Measurements from ENCODE around the gene RPL39L. TPM values are rescaled to one million over a fixed set of nuclear protein-coding genes. Genes with fewer than 3 reads are reported as not detected.
A peak's percentile ranks its signal among the peaks of the same experiment; 100 is the strongest.

RPL39L gene
- total and polyA plus RNA-seq, 2 of the 13 experiments (the other 11 are each of a cell fraction or from before 2014, with no cell fraction given) = not detected

DNA sequence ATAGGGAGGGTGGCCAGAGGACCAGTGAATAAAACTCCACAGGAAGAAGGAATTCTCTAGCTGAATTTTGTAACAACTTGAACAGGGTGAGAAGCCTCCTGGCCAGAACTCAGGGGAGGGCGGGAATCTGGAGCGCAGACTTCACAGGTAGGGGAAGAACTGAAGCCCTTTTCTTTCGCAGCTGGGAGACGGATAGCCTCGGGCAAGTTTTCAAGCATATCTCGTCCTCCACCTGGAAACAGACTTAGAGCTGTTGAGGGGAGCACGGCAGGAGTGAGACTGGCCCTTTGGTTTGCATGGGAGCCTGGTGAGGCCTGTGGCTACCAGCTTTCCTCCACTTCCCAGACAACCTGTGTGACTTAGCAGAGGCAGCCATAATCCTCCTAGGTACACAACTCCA is 10.9 kb upstream of the RPL39L start:
- Histone ChIP-seq H3K79me2 (ENCODE audit: insufficient read depth, low read length) (no peaks in the 10 kb centered on the region), H4K20me1 (ENCODE audit: insufficient read depth, low read length) (no peaks in the 10 kb centered on the region), H3K36me3 (replicated peaks in 1 of 2; ENCODE audit: control insufficient read depth in 1 of 2, insufficient read depth in 2 of 2, low read length in 2 of 2) (no peaks in the 10 kb centered on the region), H3K9me3 (ENCODE audit: low read length) (peaks cover 7% of the 10 kb centered on the region), H3K4me2 (ENCODE audit: low read depth, low read length) (no peak overlapping the region), H3K4me3 (replicated peaks in 1 of 3; ENCODE audit: insufficient read depth in 1 of 3, low read depth in 2 of 3, low read length in 3 of 3) (no peak overlapping the region), H2AFZ (ENCODE audit: low read length) (no peak overlapping the region), H3K4me1 (ENCODE audit: insufficient read depth, low read length) (no peaks in the 10 kb centered on the region), H3K9ac (ENCODE audit: insufficient read depth, low read depth, low read length) (no peak overlapping the region), H3K27ac (ENCODE audit: extremely low read length, insufficient read depth, low read length) (no peak overlapping the region), H3K27me3 (ENCODE audit: control insufficient read depth in 1 of 2, insufficient read depth in 2 of 2, low read length in 2 of 2) (no peaks in the 10 kb centered on the region; a peak in 1 of 5 replicates)
- ChIA-PET CTCF (ENCODE audit: low intra/inter-chr PET ratio, low total read pairs) (no interaction called here), POLR2A (interaction anchor here (1.6 kb wide), 1 partner anchor 323 kb away, joined by 3 read pairs; no protein-coding TSS in a partner anchor)
- FAIRE-seq = no peak
- ATAC-seq = peak; percentile 31; the same call in 1 of the 3 replicates
- BruUV-seq (replicated peaks) = no TSS peak
- 84% methylated on average over 7 of the region's 7 CpGs for WGBS (ENCODE audit: low lambda C conversion rate)
- DNase-seq (ENCODE audit: low spot score) = no peak
- in situ Hi-C loops (cut with HindIII; ENCODE audit: extremely low pct_ligation_motif_present, low pct_unique_long_range_greater_than_20kb) = no loop called here
- intact Hi-C loops (cut with micrococcal nuclease; ENCODE audit: unreplicated experiment) = loop anchor here (5.0 kb wide), 1 partner anchor 303 kb away; no protein-coding TSS in a partner anchor
- no peak for TF ChIP-seq CREB1 (IDR thresholded peaks at IDR 0.05)
- TF ChIP-seq CREB1 (CRISPR knock-in tag; IDR thresholded peaks at IDR 0.05) = no peak
- TF ChIP-seq KLF13 (CRISPR knock-in tag; IDR thresholded peaks at IDR 0.05) = no peak
- TF ChIP-seq, protein P1, sequence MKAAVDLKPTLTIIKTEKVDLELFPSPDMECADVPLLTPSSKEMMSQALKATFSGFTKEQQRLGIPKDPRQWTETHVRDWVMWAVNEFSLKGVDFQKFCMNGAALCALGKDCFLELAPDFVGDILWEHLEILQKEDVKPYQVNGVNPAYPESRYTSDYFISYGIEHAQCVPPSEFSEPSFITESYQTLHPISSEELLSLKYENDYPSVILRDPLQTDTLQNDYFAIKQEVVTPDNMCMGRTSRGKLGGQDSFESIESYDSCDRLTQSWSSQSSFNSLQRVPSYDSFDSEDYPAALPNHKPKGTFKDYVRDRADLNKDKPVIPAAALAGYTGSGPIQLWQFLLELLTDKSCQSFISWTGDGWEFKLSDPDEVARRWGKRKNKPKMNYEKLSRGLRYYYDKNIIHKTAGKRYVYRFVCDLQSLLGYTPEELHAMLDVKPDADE (CRISPR knock-in tag; IDR thresholded peaks at IDR 0.05) = no peak
- TF ChIP-seq, protein P2, sequence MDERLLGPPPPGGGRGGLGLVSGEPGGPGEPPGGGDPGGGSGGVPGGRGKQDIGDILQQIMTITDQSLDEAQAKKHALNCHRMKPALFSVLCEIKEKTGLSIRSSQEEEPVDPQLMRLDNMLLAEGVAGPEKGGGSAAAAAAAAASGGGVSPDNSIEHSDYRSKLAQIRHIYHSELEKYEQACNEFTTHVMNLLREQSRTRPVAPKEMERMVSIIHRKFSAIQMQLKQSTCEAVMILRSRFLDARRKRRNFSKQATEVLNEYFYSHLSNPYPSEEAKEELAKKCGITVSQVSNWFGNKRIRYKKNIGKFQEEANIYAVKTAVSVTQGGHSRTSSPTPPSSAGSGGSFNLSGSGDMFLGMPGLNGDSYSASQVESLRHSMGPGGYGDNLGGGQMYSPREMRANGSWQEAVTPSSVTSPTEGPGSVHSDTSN (CRISPR knock-in tag; IDR thresholded peaks at IDR 0.05) = no peak
- no peak for TF ChIP-seq ZBTB3 (CRISPR knock-in tag; IDR thresholded peaks at IDR 0.05; ENCODE audit: borderline replicate concordance, low read depth)
- no peak for TF ChIP-seq SRSF4 (IDR thresholded peaks at IDR 0.05; ENCODE audit: low read depth, low read length, poor library complexity, severe bottlenecking)
- TF ChIP-seq HES4 (CRISPR knock-in tag; IDR thresholded peaks at IDR 0.05; ENCODE audit: borderline replicate concordance) = no peak
- TF ChIP-seq TBL1XR1 (IDR thresholded peaks at IDR 0.05; ENCODE audit: borderline replicate concordance, low read length, partially characterized antibody) = no peak
- TF ChIP-seq ARNTL (CRISPR knock-in tag; IDR thresholded peaks at IDR 0.05) = no peak
- TF ChIP-seq, protein P3, sequence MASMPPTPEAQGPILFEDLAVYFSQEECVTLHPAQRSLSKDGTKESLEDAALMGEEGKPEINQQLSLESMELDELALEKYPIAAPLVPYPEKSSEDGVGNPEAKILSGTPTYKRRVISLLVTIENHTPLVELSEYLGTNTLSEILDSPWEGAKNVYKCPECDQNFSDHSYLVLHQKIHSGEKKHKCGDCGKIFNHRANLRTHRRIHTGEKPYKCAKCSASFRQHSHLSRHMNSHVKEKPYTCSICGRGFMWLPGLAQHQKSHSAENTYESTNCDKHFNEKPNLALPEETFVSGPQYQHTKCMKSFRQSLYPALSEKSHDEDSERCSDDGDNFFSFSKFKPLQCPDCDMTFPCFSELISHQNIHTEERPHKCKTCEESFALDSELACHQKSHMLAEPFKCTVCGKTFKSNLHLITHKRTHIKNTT (CRISPR knock-in tag; IDR thresholded peaks at IDR 0.05) = no peak
- no peak for TF ChIP-seq MAFF (IDR thresholded peaks at IDR 0.05; ENCODE audit: low read depth, low read length)
- TF ChIP-seq, protein P4, sequence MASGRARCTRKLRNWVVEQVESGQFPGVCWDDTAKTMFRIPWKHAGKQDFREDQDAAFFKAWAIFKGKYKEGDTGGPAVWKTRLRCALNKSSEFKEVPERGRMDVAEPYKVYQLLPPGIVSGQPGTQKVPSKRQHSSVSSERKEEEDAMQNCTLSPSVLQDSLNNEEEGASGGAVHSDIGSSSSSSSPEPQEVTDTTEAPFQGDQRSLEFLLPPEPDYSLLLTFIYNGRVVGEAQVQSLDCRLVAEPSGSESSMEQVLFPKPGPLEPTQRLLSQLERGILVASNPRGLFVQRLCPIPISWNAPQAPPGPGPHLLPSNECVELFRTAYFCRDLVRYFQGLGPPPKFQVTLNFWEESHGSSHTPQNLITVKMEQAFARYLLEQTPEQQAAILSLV (CRISPR knock-in tag; IDR thresholded peaks at IDR 0.05; ENCODE audit: borderline replicate concordance) = no peak
- TF ChIP-seq ZNF556 (CRISPR knock-in tag; IDR thresholded peaks at IDR 0.05; ENCODE audit: borderline replicate concordance) = no peak
- TF ChIP-seq, protein P5, sequence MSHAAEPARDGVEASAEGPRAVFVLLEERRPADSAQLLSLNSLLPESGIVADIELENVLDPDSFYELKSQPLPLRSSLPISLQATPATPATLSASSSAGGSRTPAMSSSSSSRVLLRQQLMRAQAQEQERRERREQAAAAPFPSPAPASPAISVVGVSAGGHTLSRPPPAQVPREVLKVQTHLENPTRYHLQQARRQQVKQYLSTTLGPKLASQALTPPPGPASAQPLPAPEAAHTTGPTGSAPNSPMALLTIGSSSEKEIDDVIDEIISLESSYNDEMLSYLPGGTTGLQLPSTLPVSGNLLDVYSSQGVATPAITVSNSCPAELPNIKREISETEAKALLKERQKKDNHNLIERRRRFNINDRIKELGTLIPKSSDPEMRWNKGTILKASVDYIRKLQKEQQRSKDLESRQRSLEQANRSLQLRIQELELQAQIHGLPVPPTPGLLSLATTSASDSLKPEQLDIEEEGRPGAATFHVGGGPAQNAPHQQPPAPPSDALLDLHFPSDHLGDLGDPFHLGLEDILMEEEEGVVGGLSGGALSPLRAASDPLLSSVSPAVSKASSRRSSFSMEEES (CRISPR knock-in tag; IDR thresholded peaks at IDR 0.05) = no peak
- TF ChIP-seq TCF7L2 (IDR thresholded peaks at IDR 0.05; ENCODE audit: low read depth, low read length) = no peak
- TF ChIP-seq, protein P6, sequence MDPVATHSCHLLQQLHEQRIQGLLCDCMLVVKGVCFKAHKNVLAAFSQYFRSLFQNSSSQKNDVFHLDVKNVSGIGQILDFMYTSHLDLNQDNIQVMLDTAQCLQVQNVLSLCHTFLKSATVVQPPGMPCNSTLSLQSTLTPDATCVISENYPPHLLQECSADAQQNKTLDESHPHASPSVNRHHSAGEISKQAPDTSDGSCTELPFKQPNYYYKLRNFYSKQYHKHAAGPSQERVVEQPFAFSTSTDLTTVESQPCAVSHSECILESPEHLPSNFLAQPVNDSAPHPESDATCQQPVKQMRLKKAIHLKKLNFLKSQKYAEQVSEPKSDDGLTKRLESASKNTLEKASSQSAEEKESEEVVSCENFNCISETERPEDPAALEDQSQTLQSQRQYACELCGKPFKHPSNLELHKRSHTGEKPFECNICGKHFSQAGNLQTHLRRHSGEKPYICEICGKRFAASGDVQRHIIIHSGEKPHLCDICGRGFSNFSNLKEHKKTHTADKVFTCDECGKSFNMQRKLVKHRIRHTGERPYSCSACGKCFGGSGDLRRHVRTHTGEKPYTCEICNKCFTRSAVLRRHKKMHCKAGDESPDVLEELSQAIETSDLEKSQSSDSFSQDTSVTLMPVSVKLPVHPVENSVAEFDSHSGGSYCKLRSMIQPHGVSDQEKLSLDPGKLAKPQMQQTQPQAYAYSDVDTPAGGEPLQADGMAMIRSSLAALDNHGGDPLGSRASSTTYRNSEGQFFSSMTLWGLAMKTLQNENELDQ (CRISPR knock-in tag; IDR thresholded peaks at IDR 0.05; ENCODE audit: borderline replicate concordance) = no peak

Measured in HepG2 (cell line).